GM19351 (cell line): ENCODE results near the gene ST3GAL6.
"Not testable (repeated sequence)": the region's sequence is repeated elsewhere in the genome, so short reads cannot be mapped to it uniquely, and the experiment has no call there.

Experiments used
- ATAC-seq: cut with Tn5 transposase; IDR thresholded peaks from one replicate; pipeline ENCODE4 v1.9.1; 2021; ENCODE audit warnings: mild to moderate bottlenecking, moderate library complexity; ENCODE audit not compliant: unreplicated experiment

Gene ST3GAL6

GRCh38 chr3:98799479-98799878 lies 36.3 kb downstream of the ST3GAL6 start:
- no peak for ATAC-seq

DNA sequence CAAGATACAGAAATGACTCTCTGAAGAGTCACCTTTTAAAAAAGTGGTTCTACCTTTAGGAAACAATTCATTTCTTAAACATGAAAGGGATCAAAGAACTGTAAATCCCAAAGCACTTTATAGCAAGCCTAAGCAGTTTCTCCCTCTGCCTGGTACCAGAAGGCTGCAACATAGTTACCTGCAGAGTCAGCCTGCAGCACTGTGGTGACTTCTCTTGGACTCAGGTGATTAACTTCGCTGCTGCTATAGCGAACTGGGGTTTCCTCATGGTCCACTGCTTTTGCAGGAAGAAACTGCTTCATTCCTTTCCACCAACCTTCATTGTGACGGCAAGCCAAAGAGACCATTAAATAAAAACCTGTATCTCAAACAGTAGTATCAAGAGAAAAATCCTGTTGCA lies 37.3 kb downstream of the ST3GAL6 start:
- ATAC-seq = no peak

DNA sequence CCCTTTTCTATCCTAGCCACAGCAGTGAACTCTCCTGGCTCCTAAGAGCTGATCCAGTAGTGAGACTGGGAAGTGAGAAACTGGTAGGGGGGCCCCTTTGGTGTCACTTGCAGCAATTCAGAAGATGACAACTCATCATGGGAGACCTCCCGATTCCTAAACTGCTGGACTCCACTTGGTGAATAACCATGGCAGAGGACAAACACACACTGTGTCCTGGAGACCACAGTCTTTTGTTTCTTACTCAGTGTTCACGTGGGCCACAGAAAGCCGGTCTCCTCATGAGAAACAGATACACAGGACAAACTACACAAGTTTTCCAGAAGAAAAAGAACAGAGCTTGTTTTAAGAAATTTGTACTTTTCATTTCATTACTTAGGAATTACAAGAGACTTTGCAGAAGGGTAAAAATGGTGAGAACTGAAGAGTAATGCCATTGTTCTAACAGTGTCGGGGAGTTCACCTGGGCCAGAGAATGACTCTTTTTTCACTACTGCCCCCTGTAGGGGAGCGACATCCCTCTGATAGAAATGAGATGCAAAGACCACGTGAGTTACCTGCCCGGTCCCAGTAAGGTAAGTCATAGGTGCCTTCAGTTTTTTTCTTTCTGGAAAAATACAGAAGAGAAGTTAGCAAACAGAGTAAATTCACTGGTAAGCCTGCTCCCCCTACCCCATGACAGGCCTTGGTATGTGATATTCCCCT lies 38.1 kb downstream of the ST3GAL6 start:
- ATAC-seq = no peak

DNA sequence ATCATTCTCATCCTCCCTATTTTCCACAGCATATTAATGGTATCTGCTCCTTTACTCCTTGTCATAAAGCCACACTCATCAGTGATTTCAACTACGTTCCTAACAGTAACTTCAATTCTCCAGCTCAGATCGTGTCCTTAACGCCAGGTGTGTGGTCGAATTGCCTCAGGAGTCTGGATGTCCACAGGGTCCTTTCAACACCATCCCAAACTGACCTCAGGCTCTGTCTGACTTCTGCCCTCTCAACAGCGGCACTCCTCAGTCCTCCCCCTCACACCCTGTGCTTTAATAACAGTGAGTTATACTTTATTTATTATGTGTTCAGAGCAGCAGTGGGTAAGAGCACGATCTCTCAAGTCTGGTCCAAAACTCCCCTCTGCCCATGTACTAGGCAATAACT lies 42.4 kb downstream of the ST3GAL6 start:
- ATAC-seq = no peak

GRCh38 chr3:98806521-98806920 lies 43.4 kb downstream of the ST3GAL6 start:
- peak; percentile 55 for ATAC-seq

- ATAC-seq = no peak
Observed at GRCh38 chr3:98807011-98807410, 43.9 kb downstream of the ST3GAL6 start.

- ATAC-seq = no peak
Observed at GRCh38 chr3:98807561-98807960, 44.4 kb downstream of the ST3GAL6 start.

DNA sequence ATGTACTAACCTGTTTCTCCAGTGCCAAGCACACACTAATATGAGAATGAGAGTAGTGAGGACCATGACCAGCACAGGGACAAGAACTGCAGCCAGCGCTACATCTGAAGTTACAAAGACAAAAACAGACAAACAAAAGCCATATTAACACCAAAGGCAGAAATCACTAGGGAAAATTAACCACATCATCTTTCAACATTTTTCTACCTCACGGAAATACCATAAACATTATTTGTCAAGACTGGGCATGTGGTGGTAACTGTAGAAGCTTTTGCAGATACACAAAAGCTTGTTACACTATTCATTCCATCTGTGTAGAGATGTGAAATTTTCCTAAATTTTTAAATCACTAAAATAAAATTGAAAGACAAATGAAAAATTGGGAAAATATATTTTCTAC lies 44.9 kb downstream of the ST3GAL6 start:
- ATAC-seq = no peak

GRCh38 chr3:98809557-98809956 lies 46.4 kb downstream of the ST3GAL6 start:
- ATAC-seq = peak; percentile 62

DNA sequence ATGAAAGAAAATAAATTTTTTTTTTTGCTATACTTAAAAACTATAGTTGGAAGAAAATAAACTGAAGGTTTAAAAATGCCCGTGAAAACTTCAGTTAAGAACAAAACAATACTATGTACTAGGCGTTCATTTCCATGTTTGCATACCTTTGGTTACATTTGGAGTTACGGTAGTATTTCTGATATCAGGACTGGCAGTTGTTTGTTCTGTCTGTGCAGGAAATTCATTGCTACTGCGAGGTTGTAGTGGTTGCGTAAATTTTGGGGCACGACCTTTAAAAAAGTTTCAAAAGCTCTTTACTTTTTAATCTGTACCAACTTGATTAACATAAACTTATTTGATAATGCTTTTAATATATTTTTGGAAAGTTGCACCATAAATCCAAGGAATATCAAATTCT lies 47.9 kb downstream of the ST3GAL6 start:
- ATAC-seq = no peak

GRCh38 chr3:98812851-98813374 lies 49.8 kb downstream of the ST3GAL6 start:
- ATAC-seq = peak; percentile 53

- no peak for ATAC-seq
Observed at GRCh38 chr3:98814817-98815420, 51.8 kb downstream of the ST3GAL6 start.

DNA sequence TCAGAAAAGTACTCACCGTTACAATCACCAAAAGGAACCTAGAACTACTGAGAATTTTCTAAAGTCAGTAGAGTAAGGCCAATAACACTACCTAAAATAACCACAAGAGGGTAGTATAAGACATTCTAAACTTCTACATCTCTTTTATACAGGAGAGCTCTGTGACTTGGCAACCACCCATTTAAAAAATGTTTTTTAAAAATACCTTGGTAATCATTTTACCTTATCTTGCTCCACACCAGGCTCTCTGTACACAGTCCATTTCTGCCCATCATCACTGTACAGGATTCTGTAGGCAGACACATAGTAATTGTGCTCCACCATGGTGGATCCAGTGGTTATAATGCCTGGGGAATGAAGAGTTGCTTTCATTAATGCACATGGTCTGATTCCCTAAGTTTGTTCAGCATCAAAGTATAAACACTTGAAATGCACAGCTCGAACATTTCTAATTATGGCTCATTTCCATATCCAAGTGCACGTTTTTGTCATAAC lies 54.5 kb downstream of the ST3GAL6 start:
- peak; percentile 81 for ATAC-seq

- no peak for ATAC-seq
Observed at GRCh38 chr3:98821063-98821462, 57.9 kb downstream of the ST3GAL6 start.

DNA sequence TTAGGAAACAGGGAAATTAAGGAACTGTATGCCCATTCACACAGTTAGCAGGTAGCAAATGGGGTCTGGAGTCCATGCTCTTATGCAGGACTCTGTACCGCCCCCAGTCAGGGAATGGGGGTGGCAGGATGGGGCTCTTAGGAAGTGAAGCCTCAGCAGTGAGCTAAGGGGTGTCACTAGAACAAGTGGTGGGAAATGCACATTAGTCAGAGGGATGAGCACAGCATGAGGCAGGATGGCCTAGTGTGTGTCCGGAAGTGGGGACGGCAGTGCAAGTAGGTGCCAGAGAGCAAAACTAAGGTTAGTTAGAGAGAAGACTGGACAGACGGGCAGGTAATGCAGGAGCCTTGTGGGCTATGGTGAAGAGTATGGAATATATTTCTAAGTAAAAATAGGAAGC lies 60.7 kb downstream of the ST3GAL6 start:
- ATAC-seq = no peak

GRCh38 chr3:98824256-98824655 lies 61.1 kb downstream of the ST3GAL6 start:
- no peak for ATAC-seq

DNA sequence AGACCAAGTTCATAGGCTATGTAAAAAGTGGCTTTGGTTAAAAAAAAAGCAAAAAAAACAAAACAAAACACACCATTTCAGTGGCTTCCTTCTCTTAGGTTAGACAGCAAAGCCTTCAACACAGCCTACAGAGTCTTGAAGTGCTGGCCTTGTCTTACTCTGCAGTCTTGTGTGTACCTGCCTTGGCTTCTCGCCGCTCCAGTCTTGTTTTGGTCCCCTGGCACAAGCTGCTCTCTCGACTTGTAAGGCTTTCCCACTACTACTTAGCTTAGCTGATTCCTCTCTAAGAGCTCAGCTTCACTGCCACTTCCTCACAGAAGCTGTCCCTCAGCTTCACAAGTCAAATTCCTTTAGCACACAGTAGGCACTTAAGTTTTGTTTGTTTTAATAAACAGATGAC lies 63.0 kb downstream of the ST3GAL6 start:
- ATAC-seq = no peak

DNA sequence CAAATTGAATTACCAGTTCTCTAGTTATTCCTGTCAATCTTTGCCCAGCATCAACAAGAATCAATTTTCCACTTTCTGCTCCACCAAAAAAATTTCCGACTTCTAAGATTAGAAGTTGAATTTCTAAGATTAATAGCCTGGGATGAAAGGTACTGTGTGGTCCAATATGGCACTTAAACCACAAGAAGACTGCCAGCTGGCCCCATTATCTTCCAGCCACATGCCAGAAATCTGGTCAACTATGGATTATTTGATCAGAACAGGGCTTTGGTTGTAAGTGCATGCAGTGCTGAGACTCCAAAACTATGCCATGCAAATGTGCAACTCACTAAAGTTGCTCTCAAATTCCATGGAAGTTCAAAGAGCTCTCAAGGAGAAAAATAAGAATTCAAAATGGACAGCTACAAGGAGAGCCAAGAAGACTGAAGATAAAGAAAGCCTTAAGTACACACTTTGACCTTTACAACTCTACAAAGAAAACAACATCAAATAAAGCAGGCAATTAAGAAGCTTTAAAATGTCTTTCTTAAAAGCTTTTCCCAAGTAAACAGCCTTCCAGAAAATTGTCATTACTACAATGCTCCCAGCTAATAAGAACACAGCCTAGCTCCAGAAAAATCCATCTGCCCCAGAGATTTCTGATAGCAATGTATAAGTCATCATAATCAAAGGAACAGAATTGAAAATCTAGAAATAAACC lies 64.2 kb downstream of the ST3GAL6 start:
- no peak for ATAC-seq

- ATAC-seq = no peak
Observed at GRCh38 chr3:98829246-98829832, 66.2 kb downstream of the ST3GAL6 start.

DNA sequence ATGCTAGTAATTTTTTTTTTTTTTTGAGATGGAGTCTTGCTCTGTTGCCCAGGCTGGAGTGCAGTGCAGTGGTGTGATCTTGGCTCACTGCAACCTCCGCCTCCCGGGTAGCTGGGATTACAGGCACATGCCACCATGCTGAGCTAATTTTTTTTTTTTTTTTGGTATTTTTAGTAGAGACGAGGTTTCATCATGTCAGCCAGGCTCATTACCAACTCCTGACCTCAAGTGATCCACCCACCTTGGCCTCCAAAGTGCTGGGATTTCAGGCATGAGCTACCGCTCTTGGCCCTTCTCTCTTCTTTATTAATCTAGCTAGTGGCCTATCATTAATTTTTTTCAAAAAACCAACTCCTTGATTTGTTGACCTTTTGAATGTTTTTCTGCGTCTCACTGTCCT lies 67.9 kb downstream of the ST3GAL6 start:
- not testable (repeated sequence) for ATAC-seq

DNA sequence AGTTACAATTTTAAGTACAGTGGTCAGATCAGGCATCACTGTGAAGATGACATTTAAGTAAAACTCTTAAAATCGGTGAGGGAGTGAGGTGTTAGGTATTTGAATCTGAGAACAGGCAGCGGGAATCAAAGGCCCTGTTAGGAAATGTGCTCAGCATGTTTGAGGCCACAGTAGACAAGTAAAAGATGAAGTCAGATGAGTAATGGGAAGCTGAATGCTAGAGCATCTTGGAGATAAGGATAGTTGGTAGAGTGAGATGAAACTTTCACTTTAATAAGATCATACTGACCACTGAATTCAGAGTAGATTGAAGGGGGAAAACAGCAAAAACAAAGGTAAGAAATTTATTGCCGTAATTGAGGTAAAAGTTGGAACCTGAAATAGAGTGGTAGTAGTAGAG lies 76.7 kb downstream of the ST3GAL6 start:
- ATAC-seq = no peak
